Fibroblast of the aortic adventitia (primary cell): ENCODE results near the gene GOSR2. TPM values are rescaled to one million over a fixed set of nuclear protein-coding genes. Genes with fewer than 3 reads are reported as not detected.
"Not testable (repeated sequence)": the region's sequence is repeated elsewhere in the genome, so short reads cannot be mapped to it uniquely, and the experiment has no call there.

Experiments used
- DNase-seq: peaks from one replicate; pipeline ENCODE4 v3.0.0-alpha.2; 2010; ENCODE audit warnings: low read depth
- H3K4me3 ChIP-seq: 2 replicates; pipeline ENCODE4 v1.5.1; 2011; ENCODE audit warnings: low read depth, mild to moderate bottlenecking, control low read depth, low read length, moderate library complexity
- total RNA-seq: library from RNA; depleted of rRNA; stranded (reverse); fragments of >200 nt; gene quantifications from 2 replicates; pipeline ENCODE4 v1.2.3, GENCODE V29; 2012; ENCODE audit warnings: low replicate concordance
- TF ChIP-seq, protein P1 (sequence below): IDR thresholded peaks from 2 replicates; pipeline ENCODE4 v1.5.1; 2011; ENCODE audit warnings: mild to moderate bottlenecking, low read length, control low read depth, inconsistent platforms; ENCODE audit not compliant: insufficient read depth

Gene GOSR2
- total RNA-seq, 1 donor, result 49.3 TPM

DNA sequence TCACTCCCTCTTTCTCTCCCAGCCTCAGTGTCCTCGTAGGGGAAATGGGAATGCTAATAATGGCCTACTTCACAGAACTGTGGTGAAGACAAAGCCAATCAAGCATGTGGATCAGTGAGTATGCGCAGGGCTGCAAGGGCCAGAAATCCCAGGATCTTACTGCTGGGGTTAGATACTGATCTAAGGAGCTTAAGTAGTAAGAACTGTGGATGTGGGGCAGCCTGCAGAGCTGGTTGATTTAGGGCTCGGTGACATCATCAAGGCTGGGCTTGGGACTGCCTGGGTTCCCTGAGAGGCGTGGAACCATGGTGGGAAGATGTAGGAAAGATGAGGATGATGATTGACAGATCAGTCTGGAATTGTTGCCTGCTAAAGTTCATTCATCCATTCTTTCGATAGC lies 25.6 kb downstream of the GOSR2 start:
- DNase-seq, result no peak
- no peak overlapping the region for H3K4me3 ChIP-seq
- TF ChIP-seq, protein P1, sequence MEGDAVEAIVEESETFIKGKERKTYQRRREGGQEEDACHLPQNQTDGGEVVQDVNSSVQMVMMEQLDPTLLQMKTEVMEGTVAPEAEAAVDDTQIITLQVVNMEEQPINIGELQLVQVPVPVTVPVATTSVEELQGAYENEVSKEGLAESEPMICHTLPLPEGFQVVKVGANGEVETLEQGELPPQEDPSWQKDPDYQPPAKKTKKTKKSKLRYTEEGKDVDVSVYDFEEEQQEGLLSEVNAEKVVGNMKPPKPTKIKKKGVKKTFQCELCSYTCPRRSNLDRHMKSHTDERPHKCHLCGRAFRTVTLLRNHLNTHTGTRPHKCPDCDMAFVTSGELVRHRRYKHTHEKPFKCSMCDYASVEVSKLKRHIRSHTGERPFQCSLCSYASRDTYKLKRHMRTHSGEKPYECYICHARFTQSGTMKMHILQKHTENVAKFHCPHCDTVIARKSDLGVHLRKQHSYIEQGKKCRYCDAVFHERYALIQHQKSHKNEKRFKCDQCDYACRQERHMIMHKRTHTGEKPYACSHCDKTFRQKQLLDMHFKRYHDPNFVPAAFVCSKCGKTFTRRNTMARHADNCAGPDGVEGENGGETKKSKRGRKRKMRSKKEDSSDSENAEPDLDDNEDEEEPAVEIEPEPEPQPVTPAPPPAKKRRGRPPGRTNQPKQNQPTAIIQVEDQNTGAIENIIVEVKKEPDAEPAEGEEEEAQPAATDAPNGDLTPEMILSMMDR, result no peak

DNA sequence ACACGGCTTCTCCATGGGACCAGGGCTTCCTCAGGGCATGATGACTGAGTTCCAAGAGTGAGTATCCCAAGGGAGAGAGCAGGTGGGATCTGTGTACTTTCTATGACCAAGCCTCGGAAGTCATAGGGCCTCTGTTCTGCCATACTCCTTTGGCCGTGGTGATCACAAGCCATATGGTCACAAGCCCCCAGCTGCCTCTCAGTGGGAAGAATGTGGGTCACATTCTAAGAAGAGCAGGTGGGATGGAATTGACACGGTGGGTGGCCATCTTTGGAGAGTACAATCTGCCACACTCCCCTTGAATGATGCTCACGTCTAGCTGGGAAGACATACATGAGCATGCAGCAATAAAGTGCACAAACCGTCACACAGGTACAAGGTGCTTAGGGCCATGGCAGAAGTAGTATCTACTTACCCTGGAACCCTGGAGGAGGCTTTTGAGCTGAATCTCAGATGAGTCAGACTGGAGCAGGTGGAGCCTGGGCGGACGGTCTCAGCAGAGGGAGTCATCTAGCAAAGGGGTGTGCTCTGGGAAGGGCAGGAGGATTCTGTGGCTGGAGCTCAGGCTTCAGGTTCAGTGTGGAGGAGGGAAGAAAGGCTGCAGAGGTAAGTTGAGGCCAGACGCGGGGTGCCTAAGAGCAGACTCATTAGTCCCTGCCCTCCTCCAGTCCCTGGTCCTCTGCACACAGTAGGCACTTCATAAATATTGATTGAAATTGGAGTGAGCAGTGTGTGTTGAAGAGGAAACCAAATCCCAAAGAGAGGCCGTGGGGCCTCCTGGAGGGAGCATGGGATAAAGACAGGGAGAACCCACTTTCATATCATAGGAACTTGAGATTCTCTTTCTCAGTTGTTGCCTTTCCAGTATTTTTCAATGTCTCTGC lies 26.6 kb downstream of the GOSR2 start:
- TF ChIP-seq, protein P1, result no peak
- H3K4me3 ChIP-seq, result no peak overlapping the region
- no peak for DNase-seq

DNA sequence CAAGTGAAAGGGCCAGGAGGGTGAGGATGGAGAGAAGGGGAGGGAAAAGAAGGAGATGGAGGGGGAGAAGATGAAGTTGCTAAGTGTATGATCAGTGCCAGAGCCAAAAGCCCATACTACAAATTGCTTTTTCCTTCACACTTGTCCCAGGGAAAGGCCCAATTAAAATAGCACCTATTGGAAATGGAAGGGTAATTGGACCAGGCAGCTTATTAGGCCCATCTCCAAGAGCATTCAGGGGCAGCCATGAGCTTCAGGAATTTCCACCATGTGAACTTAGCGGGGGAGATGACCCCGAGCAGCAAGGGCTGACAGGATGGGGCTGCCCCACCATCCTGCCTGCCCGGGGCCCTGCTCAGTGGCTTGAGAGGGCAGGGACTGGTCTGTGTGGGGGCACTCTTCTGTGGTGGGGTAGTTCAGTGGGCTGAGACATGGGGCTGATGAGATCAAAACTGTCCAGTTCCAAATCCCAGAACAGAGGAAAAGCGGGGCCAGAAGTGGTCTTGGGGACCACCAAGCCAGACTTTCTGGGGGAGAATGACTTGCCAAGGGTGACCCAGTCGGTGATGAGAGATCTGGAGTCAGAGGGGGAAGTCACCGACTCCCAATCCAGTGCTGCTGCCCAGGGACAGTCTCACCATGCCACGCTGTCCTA lies 27.5 kb downstream of the GOSR2 start:
- H3K4me3 ChIP-seq, result no peak overlapping the region
- no peak for DNase-seq
- TF ChIP-seq, protein P1, result no peak

DNA sequence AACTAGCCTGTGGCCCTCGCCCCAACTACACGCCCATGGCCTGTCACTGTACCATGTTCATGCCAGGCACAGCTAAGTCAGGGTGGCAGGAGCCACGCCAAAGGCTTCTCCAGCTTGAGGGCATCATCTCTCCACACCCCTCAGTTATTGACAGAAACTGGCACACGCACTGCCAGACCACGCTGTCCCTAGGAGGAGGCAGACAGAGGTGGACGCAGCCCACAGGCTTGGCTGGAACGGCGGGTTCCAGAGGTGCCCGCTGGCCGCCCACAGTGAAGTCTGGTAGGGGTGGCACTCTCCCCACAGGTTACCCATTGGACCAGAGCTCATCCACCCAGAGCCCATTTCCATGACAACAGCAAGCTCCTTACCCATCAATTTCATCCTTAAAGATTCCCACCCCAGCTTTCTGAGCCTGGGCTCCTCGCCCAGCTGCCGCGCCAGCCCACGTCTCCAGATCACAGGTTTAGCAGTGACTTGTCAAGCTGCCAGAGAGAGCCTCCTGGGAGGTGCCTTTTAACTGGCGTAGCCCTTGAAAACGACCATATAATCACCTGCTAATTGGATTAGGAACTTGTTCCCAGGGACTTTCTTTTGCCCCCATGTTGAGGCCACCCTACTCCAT lies 28.1 kb downstream of the GOSR2 start:
- TF ChIP-seq, protein P1, result no peak
- no peak for DNase-seq
- H3K4me3 ChIP-seq, result no peak overlapping the region

DNA sequence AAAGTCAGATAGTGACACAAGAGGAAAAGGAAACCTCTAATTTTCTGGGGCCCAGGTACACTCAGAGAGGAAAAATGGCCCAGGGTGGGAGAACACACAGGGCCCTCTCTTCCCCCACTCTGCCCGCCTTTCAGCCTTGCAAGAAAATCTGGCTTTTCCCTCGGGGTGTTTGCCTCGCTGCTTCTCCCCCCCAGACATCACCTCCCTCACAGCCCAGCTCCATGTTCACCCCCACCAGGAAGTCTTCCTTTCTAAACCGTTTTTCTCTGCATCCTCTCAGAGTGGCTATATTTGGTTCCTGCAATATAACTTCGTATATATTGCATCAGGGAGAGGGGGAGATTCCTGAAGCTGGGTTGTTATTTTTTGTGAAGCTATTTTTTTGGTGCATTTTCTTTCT lies 28.7 kb downstream of the GOSR2 start:
- TF ChIP-seq, protein P1, result no peak
- no peak overlapping the region for H3K4me3 ChIP-seq
- DNase-seq, result no peak

DNA sequence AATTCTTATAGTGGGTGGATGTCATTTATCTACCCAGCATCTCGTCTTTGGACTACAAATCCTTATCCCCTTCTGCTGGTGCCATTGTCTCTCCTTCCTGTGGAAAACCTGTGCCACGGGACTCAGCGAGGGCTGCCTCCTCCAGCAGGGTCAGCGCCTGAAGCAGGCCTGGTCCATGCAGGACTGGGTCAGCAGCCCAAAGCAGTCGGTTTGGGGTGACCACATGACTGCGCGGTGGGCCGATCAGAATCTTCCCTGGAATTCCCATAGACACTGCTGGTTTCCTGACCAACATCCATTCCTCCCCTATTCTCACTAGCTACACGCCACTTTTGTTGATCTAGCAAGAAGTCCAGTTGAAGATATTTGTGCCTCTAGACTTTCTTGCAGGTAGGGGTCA lies 29.2 kb downstream of the GOSR2 start:
- TF ChIP-seq, protein P1, result no peak
- no peak for DNase-seq
- no peak overlapping the region for H3K4me3 ChIP-seq

DNA sequence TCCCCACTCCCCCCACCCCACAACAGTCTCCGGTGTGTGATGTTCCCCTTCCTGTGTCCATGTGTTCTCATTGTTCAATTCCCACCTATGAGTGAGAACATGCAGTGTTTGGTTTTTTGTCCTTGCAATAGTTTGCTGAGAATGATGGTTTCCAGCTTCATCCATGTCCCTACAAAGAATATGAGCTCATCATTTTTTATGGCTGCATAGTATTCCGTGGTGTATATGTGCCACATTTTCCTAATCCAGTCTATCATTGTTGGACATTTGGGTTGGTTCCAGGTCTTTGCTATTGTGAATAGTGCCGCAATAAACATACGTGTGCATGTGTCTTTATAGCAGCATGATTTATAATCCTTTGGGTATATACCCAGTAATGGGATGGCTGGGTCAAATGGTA lies 30.2 kb downstream of the GOSR2 start:
- DNase-seq, H3K4me3 ChIP-seq: not testable (repeated sequence)
